GM23338 (cell line): Measurements from ENCODE around the gene BAHCC1. TPM values are rescaled to one million over a fixed set of nuclear protein-coding genes. Genes with fewer than 3 reads are reported as not detected.

Experiments used
- ATAC-seq: fragments of 200-7000 bp; cut with Tn5 transposase; 3 replicates; pipeline ENCODE4 v1.9.1; 2020
- DNase-seq: peaks from one replicate; pipeline ENCODE4 v3.0.0-alpha.2; 2015; ENCODE audit warnings: low spot score
- H2AFZ ChIP-seq: fragments of 200-600 bp; sonication (generic); 2 replicates; pipeline ENCODE4 v1.8.0; 2016; ENCODE audit warnings: antibody characterized with exemption, mild to moderate bottlenecking, moderate library complexity
- H3F3A ChIP-seq: fragments of 200-600 bp; sonication (generic); replicated peaks from 2 replicates; pipeline ENCODE4 v1.8.0; 2017; ENCODE audit warnings: antibody characterized with exemption, mixed run types, low read depth
- H3K27ac ChIP-seq: fragments of 200-600 bp; sonication (generic); 2 replicates; pipeline ENCODE4 v1.6.1; 2016; ENCODE audit warnings: low read depth
- H3K27me3 ChIP-seq: fragments of 200-600 bp; sonication (generic); 2 replicates; pipeline ENCODE4 v1.8.0; 2016; ENCODE audit warnings: mild to moderate bottlenecking, mixed run types, moderate library complexity; ENCODE audit not compliant: insufficient read depth
- H3K36me3 ChIP-seq: fragments of 200-600 bp; sonication (generic); 2 replicates; pipeline ENCODE4 v1.8.0; 2016; ENCODE audit warnings: mild to moderate bottlenecking; ENCODE audit not compliant: insufficient read depth
- H3K4me1 ChIP-seq: fragments of 200-600 bp; sonication (generic); 2 replicates; pipeline ENCODE4 v1.8.0; 2016; ENCODE audit warnings: mild to moderate bottlenecking, moderate library complexity; ENCODE audit not compliant: insufficient read depth
- H3K4me2 ChIP-seq: fragments of 200-600 bp; sonication (generic); 2 replicates; pipeline ENCODE4 v1.7.1; 2017; ENCODE audit warnings: mixed run types
- H3K4me3 ChIP-seq: fragments of 200-600 bp; sonication (generic); 2 replicates; pipeline ENCODE4 v1.6.1; 2016; ENCODE audit warnings: mixed run types
- H3K79me2 ChIP-seq: fragments of 200-600 bp; sonication (generic); replicated peaks from 2 replicates; pipeline ENCODE4 v1.8.0; 2017; ENCODE audit warnings: mild to moderate bottlenecking; ENCODE audit not compliant: insufficient read depth
- H3K9me2 ChIP-seq: fragments of 200-600 bp; sonication (generic); 2 replicates; pipeline ENCODE4 v1.8.0; 2017; ENCODE audit not compliant: insufficient read depth
- H4K20me1 ChIP-seq: fragments of 200-600 bp; sonication (generic); replicated peaks from 2 replicates; pipeline ENCODE4 v1.8.0; 2017; ENCODE audit warnings: mild to moderate bottlenecking; ENCODE audit not compliant: insufficient read depth
- H3K27ac Mint-ChIP-seq: 2 replicates; pipeline ENCODE4 v1.8.0; 2020; ENCODE audit warnings: inconsistent platforms, mild to moderate bottlenecking, moderate library complexity, mixed read lengths
- H3K27me3 Mint-ChIP-seq: 3 replicates; pipeline ENCODE4 v1.8.0; 2022; ENCODE audit warnings: low read depth, mild to moderate bottlenecking, moderate library complexity, mixed read lengths, inconsistent platforms; ENCODE audit not compliant: insufficient read depth, poor library complexity
- H3K36me3 Mint-ChIP-seq: 3 replicates; pipeline ENCODE4 v1.8.0; 2021; ENCODE audit warnings: low read depth, mild to moderate bottlenecking, inconsistent platforms, moderate library complexity, mixed read lengths
- H3K4me1 Mint-ChIP-seq: 3 replicates; pipeline ENCODE4 v1.8.0; 2020; ENCODE audit warnings: mild to moderate bottlenecking, inconsistent platforms, mixed read lengths
- H3K4me3 Mint-ChIP-seq: 3 replicates; pipeline ENCODE4 v1.8.0; 2021; ENCODE audit warnings: moderate library complexity, mild to moderate bottlenecking, inconsistent platforms, mixed read lengths
- H3K9me3 Mint-ChIP-seq: 3 replicates; pipeline ENCODE4 v1.8.0; 2020; ENCODE audit warnings: moderate library complexity, mild to moderate bottlenecking, inconsistent platforms, mixed read lengths
- CTCF ChIP-seq, 2 experiments: fragments of 200-600 bp in 1 of 2; sonication (generic) in 1 of 2; conservative IDR thresholded peaks; 2 replicates each; pipeline versions ENCODE4 v1.5.1 to v1.6.1; 2016 to 2017; ENCODE audit warnings: antibody characterized with exemption in 2 of 2, low read depth in 2 of 2, mild to moderate bottlenecking in 2 of 2, moderate library complexity in 1 of 2
- NANOG ChIP-seq: IDR thresholded peaks from 2 replicates; pipeline ENCODE4 v1.6.1; 2016; ENCODE audit warnings: antibody characterized with exemption, borderline replicate concordance
- POLR2AphosphoS5 ChIP-seq: IDR thresholded peaks from 2 replicates; pipeline ENCODE4 v1.6.1; 2016; ENCODE audit warnings: antibody characterized with exemption, low read depth
- ZNF331 ChIP-seq: fragments of 250-450 bp; sonication (Bioruptor Pico); IDR thresholded peaks from 2 replicates; pipeline ENCODE4 v1.5.0; 2020; ENCODE audit warnings: low read depth, mild to moderate bottlenecking, moderate library complexity
- polyA plus RNA-seq: library from polyadenylated mRNA; unstranded; fragments of >200 nt; fragmentation: Nextera tagmentation; extraction: Ambion mirVana; gene quantifications from 2 replicates; pipeline ENCODE4 v1.2.1, GENCODE V29; 2016
- total RNA-seq: library from RNA; depleted of rRNA; stranded (reverse); fragments of >200 nt; shearing (Covaris generic); gene quantifications from 2 replicates; pipeline ENCODE4 v1.2.3, GENCODE V29; 2014
- TF ChIP-seq, protein P1 (sequence below): fragments of 250-450 bp; sonication (Bioruptor Pico); IDR thresholded peaks from 2 replicates; pipeline ENCODE4 v1.5.0; 2020; ENCODE audit warnings: mild to moderate bottlenecking, moderate library complexity

BAHCC1 gene
- total and polyA plus RNA-seq, 2 experiments from 2014 or later, result 0.24 to 1.1 TPM

- Mint-ChIP-seq H3K9me3 (no peaks in the 10 kb centered on the region), H3K4me1 (no peaks in the 10 kb centered on the region), H3K27me3 (peaks cover 8% of the 10 kb centered on the region), H3K27ac (no peak overlapping the region), H3K36me3 (no peaks in the 10 kb centered on the region), H3K4me3 (no peak overlapping the region)
- Histone ChIP-seq H4K20me1 (no peaks in the 10 kb centered on the region), H3K4me2 (no peak overlapping the region), H3K79me2 (no peaks in the 10 kb centered on the region), H3F3A (no peaks in the 10 kb centered on the region), H3K4me1 (no peaks in the 10 kb centered on the region), H2AFZ (no peak overlapping the region), H3K9me2 (no peaks in the 10 kb centered on the region), H3K27me3 (no peaks in the 10 kb centered on the region), H3K4me3 (no peak overlapping the region), H3K27ac (no peak overlapping the region), H3K36me3 (no peaks in the 10 kb centered on the region)
- TF ChIP-seq POLR2AphosphoS5 (no peak), CTCF (conservative IDR thresholded peaks at IDR 0.05; ENCODE audit: low read depth in 2 of 2) (peak; percentile 33 to 56; a peak in 3 of 4 replicates)
- ATAC-seq (peak; percentile 64), DNase-seq (peak; percentile 63)
Observed at GRCh38 chr17:81445642-81446503, 50.6 kb downstream of the BAHCC1 start.

- H3K36me3 Mint-ChIP-seq, result no peaks in the 10 kb centered on the region
- DNase-seq, result no peak
- Histone ChIP-seq H3K4me3 (no peak overlapping the region), H3K36me3 (no peaks in the 10 kb centered on the region), H3K79me2 (no peaks in the 10 kb centered on the region), H4K20me1 (no peaks in the 10 kb centered on the region), H3K4me1 (no peaks in the 10 kb centered on the region), H3F3A (no peaks in the 10 kb centered on the region), H3K27ac (no peak overlapping the region), H3K9me2 (no peaks in the 10 kb centered on the region), H3K27me3 (no peaks in the 10 kb centered on the region), H3K4me2 (no peak overlapping the region), H2AFZ (no peak overlapping the region)
- TF ChIP-seq NANOG (no peak), ZNF331 (CRISPR knock-in tag) (no peak)
- H3K4me3 Mint-ChIP-seq, result no peak overlapping the region
- no peak for ATAC-seq
- peaks cover 6% of the 10 kb centered on the region for H3K27me3 Mint-ChIP-seq
- no peaks in the 10 kb centered on the region for H3K4me1 Mint-ChIP-seq
- no peak overlapping the region for H3K27ac Mint-ChIP-seq
- H3K9me3 Mint-ChIP-seq, result no peaks in the 10 kb centered on the region
Observed at GRCh38 chr17:81447331-81447933, 52.2 kb downstream of the BAHCC1 start.

DNA sequence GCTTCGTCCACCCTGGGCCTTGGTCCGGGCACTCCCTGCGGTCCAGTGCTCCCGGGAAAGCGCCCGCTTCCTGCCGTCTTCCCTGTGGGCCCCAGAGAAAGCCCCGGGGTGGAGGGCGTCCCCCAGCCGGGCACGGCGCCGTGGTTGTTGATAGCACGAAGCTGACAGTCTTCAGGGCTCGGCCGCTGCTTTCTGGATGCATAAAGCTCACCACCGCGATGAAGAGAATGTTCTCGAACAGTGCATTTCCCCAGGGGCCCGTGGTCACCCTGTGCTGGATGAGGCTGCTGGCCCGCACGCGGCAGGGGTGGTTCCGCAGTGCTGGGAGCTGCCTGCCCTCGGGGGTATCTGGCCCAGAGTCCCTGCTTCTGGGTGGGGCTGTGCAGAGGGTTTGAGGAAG lies 53.2 kb downstream of the BAHCC1 start:
- Histone ChIP-seq H4K20me1 (no peaks in the 10 kb centered on the region), H3K36me3 (no peaks in the 10 kb centered on the region), H2AFZ (no peak overlapping the region), H3K4me1 (no peaks in the 10 kb centered on the region), H3F3A (no peaks in the 10 kb centered on the region), H3K4me3 (no peak overlapping the region), H3K4me2 (no peak overlapping the region), H3K79me2 (no peaks in the 10 kb centered on the region), H3K27me3 (no peaks in the 10 kb centered on the region), H3K9me2 (no peaks in the 10 kb centered on the region), H3K27ac (no peak overlapping the region)
- no peak for ATAC-seq
- DNase-seq, result no peak
- Mint-ChIP-seq H3K9me3 (no peaks in the 10 kb centered on the region), H3K27ac (no peak overlapping the region), H3K27me3 (peaks cover 6% of the 10 kb centered on the region), H3K4me3 (no peak overlapping the region), H3K36me3 (no peaks in the 10 kb centered on the region), H3K4me1 (peaks cover 3% of the 10 kb centered on the region; the same call in 2 of the 3 replicates)
- TF ChIP-seq, protein P1, sequence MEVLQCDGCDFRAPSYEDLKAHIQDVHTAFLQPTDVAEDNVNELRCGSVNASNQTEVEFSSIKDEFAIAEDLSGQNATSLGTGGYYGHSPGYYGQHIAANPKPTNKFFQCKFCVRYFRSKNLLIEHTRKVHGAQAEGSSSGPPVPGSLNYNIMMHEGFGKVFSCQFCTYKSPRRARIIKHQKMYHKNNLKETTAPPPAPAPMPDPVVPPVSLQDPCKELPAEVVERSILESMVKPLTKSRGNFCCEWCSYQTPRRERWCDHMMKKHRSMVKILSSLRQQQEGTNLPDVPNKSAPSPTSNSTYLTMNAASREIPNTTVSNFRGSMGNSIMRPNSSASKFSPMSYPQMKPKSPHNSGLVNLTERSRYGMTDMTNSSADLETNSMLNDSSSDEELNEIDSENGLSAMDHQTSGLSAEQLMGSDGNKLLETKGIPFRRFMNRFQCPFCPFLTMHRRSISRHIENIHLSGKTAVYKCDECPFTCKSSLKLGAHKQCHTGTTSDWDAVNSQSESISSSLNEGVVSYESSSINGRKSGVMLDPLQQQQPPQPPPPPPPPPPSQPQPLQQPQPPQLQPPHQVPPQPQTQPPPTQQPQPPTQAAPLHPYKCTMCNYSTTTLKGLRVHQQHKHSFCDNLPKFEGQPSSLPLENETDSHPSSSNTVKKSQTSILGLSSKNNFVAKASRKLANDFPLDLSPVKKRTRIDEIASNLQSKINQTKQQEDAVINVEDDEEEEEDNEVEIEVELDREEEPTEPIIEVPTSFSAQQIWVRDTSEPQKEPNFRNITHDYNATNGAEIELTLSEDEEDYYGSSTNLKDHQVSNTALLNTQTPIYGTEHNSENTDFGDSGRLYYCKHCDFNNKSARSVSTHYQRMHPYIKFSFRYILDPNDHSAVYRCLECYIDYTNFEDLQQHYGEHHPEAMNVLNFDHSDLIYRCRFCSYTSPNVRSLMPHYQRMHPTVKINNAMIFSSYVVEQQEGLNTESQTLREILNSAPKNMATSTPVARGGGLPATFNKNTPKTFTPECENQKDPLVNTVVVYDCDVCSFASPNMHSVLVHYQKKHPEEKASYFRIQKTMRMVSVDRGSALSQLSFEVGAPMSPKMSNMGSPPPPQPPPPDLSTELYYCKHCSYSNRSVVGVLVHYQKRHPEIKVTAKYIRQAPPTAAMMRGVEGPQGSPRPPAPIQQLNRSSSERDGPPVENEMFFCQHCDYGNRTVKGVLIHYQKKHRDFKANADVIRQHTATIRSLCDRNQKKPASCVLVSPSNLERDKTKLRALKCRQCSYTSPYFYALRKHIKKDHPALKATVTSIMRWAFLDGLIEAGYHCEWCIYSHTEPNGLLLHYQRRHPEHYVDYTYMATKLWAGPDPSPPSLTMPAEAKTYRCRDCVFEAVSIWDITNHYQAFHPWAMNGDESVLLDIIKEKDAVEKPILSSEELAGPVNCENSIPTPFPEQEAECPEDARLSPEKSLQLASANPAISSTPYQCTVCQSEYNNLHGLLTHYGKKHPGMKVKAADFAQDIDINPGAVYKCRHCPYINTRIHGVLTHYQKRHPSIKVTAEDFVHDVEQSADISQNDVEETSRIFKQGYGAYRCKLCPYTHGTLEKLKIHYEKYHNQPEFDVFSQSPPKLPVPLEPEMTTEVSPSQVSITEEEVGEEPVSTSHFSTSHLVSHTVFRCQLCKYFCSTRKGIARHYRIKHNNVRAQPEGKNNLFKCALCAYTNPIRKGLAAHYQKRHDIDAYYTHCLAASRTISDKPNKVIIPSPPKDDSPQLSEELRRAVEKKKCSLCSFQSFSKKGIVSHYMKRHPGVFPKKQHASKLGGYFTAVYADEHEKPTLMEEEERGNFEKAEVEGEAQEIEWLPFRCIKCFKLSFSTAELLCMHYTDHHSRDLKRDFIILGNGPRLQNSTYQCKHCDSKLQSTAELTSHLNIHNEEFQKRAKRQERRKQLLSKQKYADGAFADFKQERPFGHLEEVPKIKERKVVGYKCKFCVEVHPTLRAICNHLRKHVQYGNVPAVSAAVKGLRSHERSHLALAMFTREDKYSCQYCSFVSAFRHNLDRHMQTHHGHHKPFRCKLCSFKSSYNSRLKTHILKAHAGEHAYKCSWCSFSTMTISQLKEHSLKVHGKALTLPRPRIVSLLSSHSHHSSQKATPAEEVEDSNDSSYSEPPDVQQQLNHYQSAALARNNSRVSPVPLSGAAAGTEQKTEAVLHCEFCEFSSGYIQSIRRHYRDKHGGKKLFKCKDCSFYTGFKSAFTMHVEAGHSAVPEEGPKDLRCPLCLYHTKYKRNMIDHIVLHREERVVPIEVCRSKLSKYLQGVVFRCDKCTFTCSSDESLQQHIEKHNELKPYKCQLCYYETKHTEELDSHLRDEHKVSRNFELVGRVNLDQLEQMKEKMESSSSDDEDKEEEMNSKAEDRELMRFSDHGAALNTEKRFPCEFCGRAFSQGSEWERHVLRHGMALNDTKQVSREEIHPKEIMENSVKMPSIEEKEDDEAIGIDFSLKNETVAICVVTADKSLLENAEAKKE, result no peak
